Progenitor cell of endocrine pancreas (in vitro differentiated cells): Measurements from ENCODE around the gene LAMA2. TPM values are rescaled to one million over a fixed set of nuclear protein-coding genes. Genes with fewer than 3 reads are reported as not detected.

Experiments
- DNase-seq: peaks from one replicate; pipeline ENCODE4 v3.0.0; 2021; ENCODE audit warnings: low spot score; ENCODE audit not compliant: unreplicated experiment
- H3K27ac Mint-ChIP-seq: 2 replicates; pipeline ENCODE4 v1.8.0; 2021; ENCODE audit warnings: mild to moderate bottlenecking, moderate library complexity, mixed read lengths
- H3K27me3 Mint-ChIP-seq: 2 replicates; pipeline ENCODE4 v1.8.0; 2021; ENCODE audit warnings: mixed read lengths
- H3K36me3 Mint-ChIP-seq: 2 replicates; pipeline ENCODE4 v1.8.0; 2022; ENCODE audit warnings: mixed read lengths; ENCODE audit not compliant: insufficient read depth
- H3K4me1 Mint-ChIP-seq: 2 replicates; pipeline ENCODE4 v1.8.0; 2021; ENCODE audit warnings: low read depth, mixed read lengths
- H3K4me3 Mint-ChIP-seq: 2 replicates; pipeline ENCODE4 v1.8.0; 2021; ENCODE audit warnings: low read depth, mild to moderate bottlenecking, moderate library complexity, mixed read lengths
- H3K9me3 Mint-ChIP-seq: 2 replicates; pipeline ENCODE4 v1.8.0; 2021; ENCODE audit warnings: low read depth, mixed read lengths
- total RNA-seq: library from RNA; stranded (reverse); gene quantifications from 2 replicates; pipeline ENCODE4 v1.2.1, GENCODE V29; 2021
- TF ChIP-seq, protein P1 (sequence below): fragments of 200-600 bp; sonication (generic); IDR thresholded peaks from one replicate; pipeline ENCODE4 v1.5.0; 2021; ENCODE audit warnings: antibody characterized with exemption, mild to moderate bottlenecking; ENCODE audit not compliant: unreplicated experiment

LAMA2 gene
- total RNA-seq, 1 donor from 2014 or later, result 0.22 TPM

DNA sequence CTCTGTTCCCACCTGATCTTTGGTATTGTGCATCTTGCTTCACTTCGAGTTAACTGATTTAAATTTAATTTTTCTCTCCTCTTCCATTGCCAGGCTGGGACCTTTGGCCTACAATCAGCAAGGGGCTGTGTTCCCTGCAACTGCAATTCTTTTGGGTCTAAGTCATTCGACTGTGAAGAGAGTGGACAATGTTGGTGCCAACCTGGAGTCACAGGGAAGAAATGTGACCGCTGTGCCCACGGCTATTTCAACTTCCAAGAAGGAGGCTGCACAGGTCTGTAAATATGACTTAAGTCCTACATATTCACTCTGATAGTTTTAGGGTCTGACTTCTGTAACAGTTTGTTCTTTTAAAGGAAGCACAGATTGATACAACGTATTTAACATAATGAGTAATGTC is 414.7 kb downstream of the LAMA2 start:
- Mint-ChIP-seq H3K27ac (no peak overlapping the region), H3K4me3 (no peak overlapping the region), H3K27me3 (no peaks in the 10 kb centered on the region), H3K4me1 (no peaks in the 10 kb centered on the region), H3K9me3 (no peaks in the 10 kb centered on the region), H3K36me3 (no peaks in the 10 kb centered on the region)
- DNase-seq, result no peak
- TF ChIP-seq, protein P1, sequence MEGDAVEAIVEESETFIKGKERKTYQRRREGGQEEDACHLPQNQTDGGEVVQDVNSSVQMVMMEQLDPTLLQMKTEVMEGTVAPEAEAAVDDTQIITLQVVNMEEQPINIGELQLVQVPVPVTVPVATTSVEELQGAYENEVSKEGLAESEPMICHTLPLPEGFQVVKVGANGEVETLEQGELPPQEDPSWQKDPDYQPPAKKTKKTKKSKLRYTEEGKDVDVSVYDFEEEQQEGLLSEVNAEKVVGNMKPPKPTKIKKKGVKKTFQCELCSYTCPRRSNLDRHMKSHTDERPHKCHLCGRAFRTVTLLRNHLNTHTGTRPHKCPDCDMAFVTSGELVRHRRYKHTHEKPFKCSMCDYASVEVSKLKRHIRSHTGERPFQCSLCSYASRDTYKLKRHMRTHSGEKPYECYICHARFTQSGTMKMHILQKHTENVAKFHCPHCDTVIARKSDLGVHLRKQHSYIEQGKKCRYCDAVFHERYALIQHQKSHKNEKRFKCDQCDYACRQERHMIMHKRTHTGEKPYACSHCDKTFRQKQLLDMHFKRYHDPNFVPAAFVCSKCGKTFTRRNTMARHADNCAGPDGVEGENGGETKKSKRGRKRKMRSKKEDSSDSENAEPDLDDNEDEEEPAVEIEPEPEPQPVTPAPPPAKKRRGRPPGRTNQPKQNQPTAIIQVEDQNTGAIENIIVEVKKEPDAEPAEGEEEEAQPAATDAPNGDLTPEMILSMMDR, result no peak

DNA sequence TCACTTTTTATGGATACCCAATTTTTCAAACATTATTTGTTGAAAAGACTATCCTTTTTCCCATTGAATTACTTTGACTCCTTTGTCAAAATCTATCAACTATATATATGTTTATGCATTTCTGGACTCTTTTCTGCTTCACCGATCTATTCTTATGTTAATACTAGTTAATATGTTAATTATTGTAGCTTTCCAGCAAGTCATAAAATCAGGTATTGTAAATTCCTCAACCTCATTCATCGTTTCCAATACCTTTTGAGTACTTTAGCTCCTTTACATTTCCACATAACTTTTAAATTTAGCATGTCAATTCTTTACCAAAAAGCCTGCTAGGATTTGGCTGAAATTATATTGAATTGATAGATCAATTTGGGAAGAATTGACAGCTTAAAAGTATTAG is 419.7 kb downstream of the LAMA2 start:
- no peak for DNase-seq
- TF ChIP-seq, protein P1, result no peak
- H3K4me3 Mint-ChIP-seq, result no peak overlapping the region
- no peaks in the 10 kb centered on the region for H3K4me1 Mint-ChIP-seq
- peaks cover 3% of the 10 kb centered on the region for H3K9me3 Mint-ChIP-seq
- H3K27ac Mint-ChIP-seq, result no peak overlapping the region
- H3K27me3 Mint-ChIP-seq, result no peaks in the 10 kb centered on the region
- H3K36me3 Mint-ChIP-seq, result no peaks in the 10 kb centered on the region

- TF ChIP-seq, protein P1, result no peak
- Mint-ChIP-seq H3K9me3 (peaks cover 3% of the 10 kb centered on the region), H3K27ac (no peak overlapping the region), H3K27me3 (no peaks in the 10 kb centered on the region), H3K4me3 (no peak overlapping the region), H3K4me1 (no peaks in the 10 kb centered on the region), H3K36me3 (no peaks in the 10 kb centered on the region)
- DNase-seq, result no peak
These were observed 423.9 kb downstream of the LAMA2 start for GRCh38 chr6:129306826-129307225.

DNA sequence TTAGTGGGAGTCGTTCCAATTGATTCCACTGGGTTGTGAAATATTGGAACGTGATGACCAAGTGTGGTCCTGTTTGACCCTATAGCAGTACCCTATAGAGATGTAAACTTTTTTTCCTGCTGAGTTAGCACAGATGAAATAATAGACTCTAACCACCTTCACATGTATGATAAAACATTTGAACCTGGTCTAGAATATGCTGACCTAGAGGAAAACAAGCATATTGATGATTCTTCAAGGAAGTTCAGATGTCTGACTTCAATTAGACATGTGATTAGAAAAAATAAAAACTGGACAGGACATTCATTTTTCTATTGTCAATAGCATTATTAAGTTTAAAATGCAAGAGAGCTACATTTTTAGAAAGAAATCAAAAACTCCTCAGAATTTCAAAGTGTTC is 424.9 kb downstream of the LAMA2 start:
- no peak for DNase-seq
- Mint-ChIP-seq H3K4me3 (no peak overlapping the region), H3K4me1 (no peaks in the 10 kb centered on the region), H3K27ac (no peak overlapping the region), H3K36me3 (no peaks in the 10 kb centered on the region), H3K9me3 (peaks cover 3% of the 10 kb centered on the region), H3K27me3 (no peaks in the 10 kb centered on the region)
- TF ChIP-seq, protein P1, result no peak

DNA sequence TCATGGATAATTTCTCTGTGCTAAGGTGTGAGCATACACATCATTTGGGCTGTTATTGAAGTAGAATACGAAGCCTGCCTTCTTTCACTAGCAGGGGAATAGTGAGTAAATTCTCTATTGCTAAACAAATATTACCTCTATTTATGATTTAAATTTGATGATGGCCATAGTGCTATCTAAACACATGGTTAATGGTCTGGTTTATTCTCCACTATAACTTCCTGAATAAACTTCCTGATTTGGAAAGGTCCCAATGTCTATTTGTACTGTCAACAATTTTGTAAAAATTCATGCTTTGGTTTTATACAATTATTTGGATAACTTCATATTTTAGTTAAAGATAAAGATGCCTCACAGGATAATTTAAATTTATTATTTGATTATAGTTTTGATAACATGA is 426.2 kb downstream of the LAMA2 start:
- DNase-seq, result no peak
- no peak overlapping the region for H3K4me3 Mint-ChIP-seq
- TF ChIP-seq, protein P1, result no peak
- no peak overlapping the region for H3K27ac Mint-ChIP-seq
- no peaks in the 10 kb centered on the region for H3K36me3 Mint-ChIP-seq
- no peaks in the 10 kb centered on the region for H3K27me3 Mint-ChIP-seq
- H3K4me1 Mint-ChIP-seq, result no peaks in the 10 kb centered on the region
- H3K9me3 Mint-ChIP-seq, result no peaks in the 10 kb centered on the region
